UCSD-AML1 (cell line): ENCODE measurements around the gene TSR1.

Experiments
- DNase-seq: peaks from one replicate; lab custom pipeline; 2025; ENCODE audit not compliant: unreplicated experiment; lab: John Stamatoyannopoulos, UW

The TSR1 gene

GRCh38 chr17:2289878-2290478 is 46.3 kb downstream of the TSR1 start:
- no peak for DNase-seq

- DNase-seq: no peak
Measured at GRCh38 chr17:2283302-2283701, 53.0 kb downstream of the TSR1 start.

DNA sequence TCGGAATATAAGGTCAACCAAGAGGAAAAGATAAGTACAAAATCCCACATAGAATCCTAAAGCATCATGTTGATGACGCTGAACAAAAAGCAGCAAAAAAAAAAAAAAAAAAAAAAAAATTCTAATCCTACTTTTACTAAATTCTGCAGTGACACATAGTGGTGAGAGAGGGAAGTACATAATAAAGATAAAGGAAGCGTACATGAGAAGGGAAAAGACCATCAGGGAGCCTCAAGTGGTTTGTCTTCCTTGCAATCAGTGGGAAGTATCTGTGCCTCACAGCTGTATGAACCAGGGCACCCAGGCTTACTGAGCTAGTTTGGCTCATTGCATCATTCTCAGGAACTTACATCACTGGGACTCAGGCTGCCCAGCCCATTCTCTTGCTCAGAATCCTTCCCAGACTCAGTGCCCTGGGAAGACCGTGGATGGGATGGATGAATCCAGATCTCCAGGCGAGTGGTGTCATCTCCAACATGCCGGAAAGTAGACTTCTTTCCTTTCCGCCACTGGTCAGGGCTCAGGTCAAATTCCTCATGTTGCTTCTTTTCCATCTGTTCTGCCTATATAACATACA is 53.9 kb downstream of the TSR1 start:
- DNase-seq: peak; percentile 29

- DNase-seq: no peak
Measured at GRCh38 chr17:2279707-2280106, 56.5 kb downstream of the TSR1 start.

DNA sequence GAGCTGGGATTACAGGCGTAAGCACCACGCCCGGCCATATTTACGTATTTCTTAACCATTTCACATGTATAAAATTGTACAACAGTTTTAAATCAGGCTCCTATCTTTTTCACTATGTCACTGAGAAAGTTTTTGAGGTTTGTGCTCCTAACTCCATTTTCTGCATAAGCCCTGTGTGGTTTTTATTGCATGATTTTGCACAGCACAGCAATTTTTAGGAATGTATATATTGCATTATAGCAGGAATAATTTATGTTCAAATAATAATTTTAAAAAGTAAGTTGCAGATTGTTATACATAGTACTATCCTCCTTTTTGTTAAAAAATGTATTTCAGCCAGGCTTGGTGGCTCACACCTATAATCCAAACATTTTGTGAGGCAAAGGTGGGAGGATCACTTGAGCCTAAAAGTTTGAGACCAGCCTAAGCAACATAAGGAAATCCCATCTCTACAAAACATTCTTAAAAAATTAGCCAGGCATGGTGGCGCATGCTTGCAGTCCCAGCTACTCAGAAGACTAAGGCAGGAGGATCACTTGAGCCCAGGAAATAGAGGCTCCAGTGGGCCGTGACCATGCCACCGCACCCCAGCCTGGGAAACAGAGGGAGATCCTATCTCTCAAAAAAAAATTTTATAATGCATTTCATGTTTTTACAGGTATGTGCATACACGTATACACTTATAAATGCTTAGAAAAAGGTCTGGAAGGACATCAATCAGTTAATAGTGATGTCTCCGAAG is 58.7 kb downstream of the TSR1 start:
- no peak for DNase-seq

DNA sequence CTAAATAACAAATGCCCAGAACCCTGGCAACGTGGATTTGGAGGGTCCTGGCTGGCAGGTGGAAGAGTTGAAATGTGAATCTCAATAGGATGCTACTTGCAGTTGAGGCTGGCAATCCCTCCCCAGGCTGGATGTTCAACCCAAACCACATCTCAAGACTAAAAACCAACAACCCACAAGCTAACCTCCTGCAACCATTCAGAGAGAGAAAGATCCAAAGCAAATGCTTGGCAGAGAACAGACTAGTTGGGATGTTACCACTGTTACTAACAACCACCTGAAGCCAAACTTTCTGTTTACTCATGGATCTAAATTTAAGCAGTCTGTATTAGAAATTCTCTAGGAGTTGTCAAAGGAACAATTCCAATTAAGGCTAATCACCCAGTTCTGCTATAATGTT is 60.5 kb downstream of the TSR1 start:
- DNase-seq: no peak

- DNase-seq: no peak
Measured at GRCh38 chr17:2274414-2274813, 61.8 kb downstream of the TSR1 start.
